ENCODE data around the gene CCR5. TPM values are rescaled to one million over a fixed set of nuclear protein-coding genes. Genes with fewer than 3 reads are reported as not detected.

The CCR5 gene
- total RNA-seq, 1 experiment from 2014 or later: not detected

- POLR2A ChIA-PET: no interaction called here
- Histone ChIP-seq H3K9ac (ENCODE audit: low read length) (no peak overlapping the region), H3K4me3 (replicated peaks in 1 of 2; ENCODE audit: low read depth in 1 of 2, low read length in 2 of 2) (no peak overlapping the region), H4K20me1 (ENCODE audit: insufficient read depth) (no peaks in the 10 kb centered on the region), H3K4me2 (ENCODE audit: low read length) (no peak overlapping the region), H3K27ac (ENCODE audit: low read depth, low read length) (no peak overlapping the region), H3K9me3 (ENCODE audit: control insufficient read depth in 1 of 2, insufficient read depth in 1 of 2, low read depth in 1 of 2, low read length in 2 of 2) (no peaks in the 10 kb centered on the region), H3K79me2 (ENCODE audit: insufficient read depth, low read length) (no peaks in the 10 kb centered on the region), H2AFZ (ENCODE audit: low read depth, low read length, poor library complexity, severe bottlenecking) (no peak overlapping the region), H3K9me2 (ENCODE audit: insufficient read depth) (no peaks in the 10 kb centered on the region), H3K36me3 (ENCODE audit: control insufficient read depth in 1 of 2, insufficient read depth in 2 of 2, low read length in 2 of 2) (no peaks in the 10 kb centered on the region), H3K27me3 (ENCODE audit: insufficient read depth, low read length) (peaks cover 62% of the 10 kb centered on the region), H3K4me1 (ENCODE audit: control insufficient read depth in 1 of 2, insufficient read depth in 2 of 2, low read length in 2 of 2) (no peaks in the 10 kb centered on the region)
- RAD21 ChIA-PET (ENCODE audit: low non-redundant PET in 1 of 2, low total read pairs in 2 of 2, uncharacterized antibody in 2 of 2, unreplicated experiment in 2 of 2): no interaction called here
- no TSS peak for BruUV-seq (replicated peaks)
- ATAC-seq (no peak), DNase-seq (ENCODE audit: low read depth, low spot score) (no peak)
- intact Hi-C loops (cut with micrococcal nuclease): no loop called here
- CTCF ChIA-PET: no interaction called here
- TF ChIP-seq CBX3 (IDR thresholded peaks at IDR 0.05; ENCODE audit: low read depth) (no peak), POLR2AphosphoS5 (IDR thresholded peaks at IDR 0.05; ENCODE audit: low read depth, low read length) (no peak), FOSL1 (IDR thresholded peaks at IDR 0.05; ENCODE audit: low read depth) (no peak), SRF (IDR thresholded peaks at IDR 0.05; ENCODE audit: low read depth) (no peak)
These were observed 16.3 kb upstream of the CCR5 start for GRCh38 chr3:46354478-46354877.

- no TSS peak for BruUV-seq (replicated peaks)
- POLR2A ChIA-PET: no interaction called here
- RAD21 ChIA-PET (ENCODE audit: low non-redundant PET in 1 of 2, low total read pairs in 2 of 2, uncharacterized antibody in 2 of 2, unreplicated experiment in 2 of 2): no interaction called here
- no peak for DNase-seq (ENCODE audit: low read depth, low spot score)
- CTCF ChIA-PET: no interaction called here
- Histone ChIP-seq H3K4me1 (ENCODE audit: control insufficient read depth in 1 of 2, insufficient read depth in 2 of 2, low read length in 2 of 2) (no peaks in the 10 kb centered on the region), H3K9ac (ENCODE audit: low read length) (no peak overlapping the region), H3K79me2 (ENCODE audit: insufficient read depth, low read length) (no peaks in the 10 kb centered on the region), H3K9me2 (ENCODE audit: insufficient read depth) (no peaks in the 10 kb centered on the region), H4K20me1 (ENCODE audit: insufficient read depth) (no peaks in the 10 kb centered on the region), H3K4me2 (ENCODE audit: low read length) (no peak overlapping the region), H2AFZ (ENCODE audit: low read depth, low read length, poor library complexity, severe bottlenecking) (no peak overlapping the region), H3K36me3 (ENCODE audit: control insufficient read depth in 1 of 2, insufficient read depth in 2 of 2, low read length in 2 of 2) (no peaks in the 10 kb centered on the region), H3K27ac (ENCODE audit: low read depth, low read length) (no peak overlapping the region), H3K27me3 (ENCODE audit: insufficient read depth, low read length) (peaks cover 62% of the 10 kb centered on the region), H3K9me3 (ENCODE audit: control insufficient read depth in 1 of 2, insufficient read depth in 1 of 2, low read depth in 1 of 2, low read length in 2 of 2) (no peaks in the 10 kb centered on the region), H3K4me3 (replicated peaks in 1 of 2; ENCODE audit: low read depth in 1 of 2, low read length in 2 of 2) (no peak overlapping the region)
- intact Hi-C loops (cut with micrococcal nuclease): no loop called here
- ATAC-seq: no peak
- TF ChIP-seq MAX (IDR thresholded peaks at IDR 0.05): no peak
These were observed 15.8 kb upstream of the CCR5 start for GRCh38 chr3:46354984-46355383.

Measured in HCT116 (cell line).